Adrenal gland (tissue), 5 donors: Measurements from ENCODE around the gene SERTAD3.
"Not testable (repeated sequence)": the region's sequence is repeated elsewhere in the genome, so short reads cannot be mapped to it uniquely, and the experiment has no call there.

Source experiments
- CTCF ChIP-seq, 6 experiments: fragments of 450-650 bp in 4 of 6; fragments of 200-600 bp in 2 of 6; sonication (generic) in 1 of 6; IDR thresholded peaks; 1 replicate in 5 of 6; 2 replicates in 1 of 6; pipeline versions ENCODE4 v1.5.1 to v1.8.0; 2016 to 2021; ENCODE audit warnings: antibody characterized with exemption in 6 of 6, mild to moderate bottlenecking in 2 of 6, moderate library complexity in 1 of 6
- POLR2A ChIP-seq, 2 donors: fragments of 450-650 bp; IDR thresholded peaks; one replicate each; pipeline ENCODE4 v1.6.1; 2017; ENCODE audit warnings: antibody characterized with exemption in 2 of 2, mild to moderate bottlenecking in 2 of 2, moderate library complexity in 1 of 2
- donor health status: DM: no; HTN: no; CAD: no.

- TF ChIP-seq POLR2A, CTCF (IDR thresholded peaks at IDR 0.05): not testable (repeated sequence)
Measured at GRCh38 chr19:40432760-40433159, 11.4 kb downstream of the SERTAD3 start.
